B cell (primary cell): Measurements from ENCODE around the gene TMEM147.

Source experiments
- EZH2 ChIP-seq: IDR thresholded peaks from 2 replicates; pipeline ENCODE4 v1.6.1; 2012; ENCODE audit warnings: borderline replicate concordance, low read depth, mild to moderate bottlenecking, moderate library complexity, low read length; ENCODE audit not compliant: insufficient read depth, poor library complexity, severe bottlenecking
- TF ChIP-seq, protein P1 (sequence below): fragments of 200-600 bp; IDR thresholded peaks from one replicate; pipeline ENCODE4 v1.8.0; 2022; ENCODE audit warnings: antibody characterized with exemption, mild to moderate bottlenecking

DNA sequence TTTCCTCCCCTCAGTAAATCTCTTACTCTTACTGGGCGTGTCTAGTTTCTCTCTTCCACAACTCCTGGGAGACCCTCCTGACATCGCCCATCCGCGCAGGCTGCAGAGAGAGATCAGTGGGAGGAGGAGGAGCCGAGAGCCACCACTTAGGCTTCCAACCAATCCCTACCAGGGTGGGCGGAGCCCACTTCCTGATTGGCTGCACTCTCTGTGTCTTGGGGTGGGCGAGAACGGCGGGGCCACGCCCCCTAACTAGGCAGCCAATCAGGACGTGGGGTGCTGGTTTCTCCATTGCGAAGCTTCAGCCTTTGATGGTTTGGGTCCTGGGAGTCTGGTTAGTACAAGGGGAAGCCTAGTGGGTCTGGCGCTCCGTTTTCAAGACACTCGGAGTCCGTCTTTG lies 40.4 kb downstream of the TMEM147 start, which contains the start of gene PMIS2:
- TF ChIP-seq, protein P1, sequence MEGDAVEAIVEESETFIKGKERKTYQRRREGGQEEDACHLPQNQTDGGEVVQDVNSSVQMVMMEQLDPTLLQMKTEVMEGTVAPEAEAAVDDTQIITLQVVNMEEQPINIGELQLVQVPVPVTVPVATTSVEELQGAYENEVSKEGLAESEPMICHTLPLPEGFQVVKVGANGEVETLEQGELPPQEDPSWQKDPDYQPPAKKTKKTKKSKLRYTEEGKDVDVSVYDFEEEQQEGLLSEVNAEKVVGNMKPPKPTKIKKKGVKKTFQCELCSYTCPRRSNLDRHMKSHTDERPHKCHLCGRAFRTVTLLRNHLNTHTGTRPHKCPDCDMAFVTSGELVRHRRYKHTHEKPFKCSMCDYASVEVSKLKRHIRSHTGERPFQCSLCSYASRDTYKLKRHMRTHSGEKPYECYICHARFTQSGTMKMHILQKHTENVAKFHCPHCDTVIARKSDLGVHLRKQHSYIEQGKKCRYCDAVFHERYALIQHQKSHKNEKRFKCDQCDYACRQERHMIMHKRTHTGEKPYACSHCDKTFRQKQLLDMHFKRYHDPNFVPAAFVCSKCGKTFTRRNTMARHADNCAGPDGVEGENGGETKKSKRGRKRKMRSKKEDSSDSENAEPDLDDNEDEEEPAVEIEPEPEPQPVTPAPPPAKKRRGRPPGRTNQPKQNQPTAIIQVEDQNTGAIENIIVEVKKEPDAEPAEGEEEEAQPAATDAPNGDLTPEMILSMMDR = no peak
- TF ChIP-seq EZH2 = no peak
